Peyer's patch (tissue), 4 donors: ENCODE measurements around the gene INPP5A.

Source experiments
- CTCF ChIP-seq, 6 experiments: fragments of 450-650 bp in 4 of 6; fragments of 200-600 bp in 2 of 6; sonication (generic) in 1 of 6; IDR thresholded peaks; one replicate each; pipeline ENCODE4 v1.5.1; 2017 to 2019; ENCODE audit warnings: antibody characterized with exemption in 6 of 6, mild to moderate bottlenecking in 3 of 6, moderate library complexity in 1 of 6
- POLR2A ChIP-seq, 2 donors: fragments of 450-650 bp; IDR thresholded peaks; one replicate each; pipeline ENCODE4 v1.5.1; 2017; ENCODE audit warnings: antibody characterized with exemption in 2 of 2, mild to moderate bottlenecking in 2 of 2, moderate library complexity in 2 of 2

GRCh38 chr10:132700156-132701098, 162.8 kb downstream of the INPP5A start:
- TF ChIP-seq CTCF (IDR thresholded peaks at IDR 0.05): no peak
- no peak for TF ChIP-seq POLR2A (IDR thresholded peaks at IDR 0.05)
